ENCODE data around the gene RPTOR.
"Not testable (repeated sequence)": the region's sequence is repeated elsewhere in the genome, so short reads cannot be mapped to it uniquely, and the experiment has no call there.

The RPTOR gene

DNA sequence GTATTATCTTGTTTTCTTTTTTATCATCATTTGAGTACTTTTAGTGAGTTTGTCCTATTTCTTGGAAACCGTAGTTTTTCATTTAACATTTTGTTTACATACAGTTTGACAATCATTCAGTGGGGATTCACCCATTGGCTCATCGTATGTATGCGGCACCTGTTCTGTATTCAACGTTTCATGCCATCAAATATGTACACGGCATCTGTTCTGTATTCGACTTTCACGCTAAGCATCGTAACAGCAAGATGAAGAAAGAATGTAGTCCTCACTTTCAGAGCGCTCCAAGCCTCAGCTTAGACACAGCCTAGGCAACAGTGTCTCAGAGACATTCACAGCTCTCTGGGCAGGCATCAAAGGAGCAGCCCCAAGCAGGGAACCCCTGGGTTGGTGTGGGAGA is 269.9 kb downstream of the RPTOR start:
- H4K20me1 ChIP-seq (ENCODE audit: insufficient read depth, low read length): peaks cover 5% of the 10 kb centered on the region; the same call in 1 of the 2 replicates
- no peaks in the 10 kb centered on the region for H3K9me3 ChIP-seq (ENCODE audit: insufficient read depth, low read length, severe bottlenecking)
- H3K36me3 ChIP-seq (ENCODE audit: insufficient read depth, low read length): peaks cover 17% of the 10 kb centered on the region
- TF ChIP-seq, protein P1, sequence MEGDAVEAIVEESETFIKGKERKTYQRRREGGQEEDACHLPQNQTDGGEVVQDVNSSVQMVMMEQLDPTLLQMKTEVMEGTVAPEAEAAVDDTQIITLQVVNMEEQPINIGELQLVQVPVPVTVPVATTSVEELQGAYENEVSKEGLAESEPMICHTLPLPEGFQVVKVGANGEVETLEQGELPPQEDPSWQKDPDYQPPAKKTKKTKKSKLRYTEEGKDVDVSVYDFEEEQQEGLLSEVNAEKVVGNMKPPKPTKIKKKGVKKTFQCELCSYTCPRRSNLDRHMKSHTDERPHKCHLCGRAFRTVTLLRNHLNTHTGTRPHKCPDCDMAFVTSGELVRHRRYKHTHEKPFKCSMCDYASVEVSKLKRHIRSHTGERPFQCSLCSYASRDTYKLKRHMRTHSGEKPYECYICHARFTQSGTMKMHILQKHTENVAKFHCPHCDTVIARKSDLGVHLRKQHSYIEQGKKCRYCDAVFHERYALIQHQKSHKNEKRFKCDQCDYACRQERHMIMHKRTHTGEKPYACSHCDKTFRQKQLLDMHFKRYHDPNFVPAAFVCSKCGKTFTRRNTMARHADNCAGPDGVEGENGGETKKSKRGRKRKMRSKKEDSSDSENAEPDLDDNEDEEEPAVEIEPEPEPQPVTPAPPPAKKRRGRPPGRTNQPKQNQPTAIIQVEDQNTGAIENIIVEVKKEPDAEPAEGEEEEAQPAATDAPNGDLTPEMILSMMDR (IDR thresholded peaks at IDR 0.05; ENCODE audit: borderline replicate concordance, extremely low read depth, low read length, poor library complexity, severe bottlenecking): no peak
- no peak for TF ChIP-seq EZH2 (IDR thresholded peaks at IDR 0.05; ENCODE audit: borderline replicate concordance, low read depth, low read length, severe bottlenecking)
- ATAC-seq (ENCODE audit: insufficient read depth, low read depth) (no peak), DNase-seq (no peak)
- no peaks in the 10 kb centered on the region for H3K4me1 ChIP-seq (ENCODE audit: insufficient read depth, low read length)
- H3K27ac ChIP-seq (ENCODE audit: low read length): 0 out of 2 replicates have a peak overlapping the region, but pooled peaks have one; percentile 37
- H3K79me2 ChIP-seq (ENCODE audit: insufficient read depth, low read length): no peaks in the 10 kb centered on the region
- no peak overlapping the region for H3K9ac ChIP-seq (ENCODE audit: low read depth, low read length)
- H3K27me3 ChIP-seq (ENCODE audit: insufficient read depth, low read length, poor library complexity): no peaks in the 10 kb centered on the region
- H3K4me2 ChIP-seq (ENCODE audit: insufficient read depth, low read length): no peak overlapping the region
- H2AFZ ChIP-seq (ENCODE audit: low read depth, low read length): no peak overlapping the region
- H3K4me3 ChIP-seq (ENCODE audit: low read depth in 1 of 2, low read length in 2 of 2): no peak overlapping the region

- no peaks in the 10 kb centered on the region for H3K27me3 ChIP-seq (ENCODE audit: insufficient read depth, low read length, poor library complexity)
- no peak overlapping the region for H3K4me2 ChIP-seq (ENCODE audit: insufficient read depth, low read length)
- no peak overlapping the region for H2AFZ ChIP-seq (ENCODE audit: low read depth, low read length)
- ATAC-seq (ENCODE audit: insufficient read depth, low read depth) (no peak), DNase-seq (no peak)
- no peak overlapping the region for H3K4me3 ChIP-seq (ENCODE audit: low read depth in 1 of 2, low read length in 2 of 2)
- no peaks in the 10 kb centered on the region for H3K79me2 ChIP-seq (ENCODE audit: insufficient read depth, low read length)
- H3K36me3 ChIP-seq (ENCODE audit: insufficient read depth, low read length): peaks cover 17% of the 10 kb centered on the region
- H3K9me3 ChIP-seq (ENCODE audit: insufficient read depth, low read length, severe bottlenecking): no peaks in the 10 kb centered on the region
- H4K20me1 ChIP-seq (ENCODE audit: insufficient read depth, low read length): peaks cover 8% of the 10 kb centered on the region; the same call in 1 of the 2 replicates
- TF ChIP-seq, protein P1 (IDR thresholded peaks at IDR 0.05; ENCODE audit: borderline replicate concordance, extremely low read depth, low read length, poor library complexity, severe bottlenecking): no peak
- TF ChIP-seq EZH2 (IDR thresholded peaks at IDR 0.05; ENCODE audit: borderline replicate concordance, low read depth, low read length, severe bottlenecking): no peak
- H3K27ac ChIP-seq (ENCODE audit: low read length): peak overlapping the region; percentile 8; the same call in 1 of the 2 replicates
- no peak overlapping the region for H3K9ac ChIP-seq (ENCODE audit: low read depth, low read length)
- no peaks in the 10 kb centered on the region for H3K4me1 ChIP-seq (ENCODE audit: insufficient read depth, low read length)
These were observed 270.6 kb downstream of the RPTOR start for GRCh38 chr17:80815151-80815681.

GRCh38 chr17:80815718-80816117 is 271.1 kb downstream of the RPTOR start:
- H2AFZ ChIP-seq (ENCODE audit: low read depth, low read length); H3K4me2 ChIP-seq (ENCODE audit: insufficient read depth, low read length); H3K9me3 ChIP-seq (ENCODE audit: insufficient read depth, low read length, severe bottlenecking); H3K27me3 ChIP-seq (ENCODE audit: insufficient read depth, low read length, poor library complexity); H4K20me1 ChIP-seq (ENCODE audit: insufficient read depth, low read length); ATAC-seq (ENCODE audit: insufficient read depth, low read depth); DNase-seq; H3K27ac ChIP-seq (ENCODE audit: low read length); H3K4me1 ChIP-seq (ENCODE audit: insufficient read depth, low read length); H3K9ac ChIP-seq (ENCODE audit: low read depth, low read length); H3K79me2 ChIP-seq (ENCODE audit: insufficient read depth, low read length); H3K4me3 ChIP-seq (ENCODE audit: low read depth in 1 of 2, low read length in 2 of 2): not testable (repeated sequence)
- peaks cover 17% of the 10 kb centered on the region for H3K36me3 ChIP-seq (ENCODE audit: insufficient read depth, low read length)

GRCh38 chr17:80816241-80817103 is 271.8 kb downstream of the RPTOR start:
- Histone ChIP-seq H3K9ac (ENCODE audit: low read depth, low read length) (no peak overlapping the region), H3K27me3 (ENCODE audit: insufficient read depth, low read length, poor library complexity) (no peaks in the 10 kb centered on the region), H3K9me3 (ENCODE audit: insufficient read depth, low read length, severe bottlenecking) (no peaks in the 10 kb centered on the region), H3K36me3 (ENCODE audit: insufficient read depth, low read length) (peaks cover 19% of the 10 kb centered on the region), H3K27ac (ENCODE audit: low read length) (0 out of 2 replicates have a peak overlapping the region, but pooled peaks have one; percentile 23), H3K4me2 (ENCODE audit: insufficient read depth, low read length) (no peak overlapping the region), H2AFZ (ENCODE audit: low read depth, low read length) (no peak overlapping the region), H3K4me1 (ENCODE audit: insufficient read depth, low read length) (no peaks in the 10 kb centered on the region), H4K20me1 (ENCODE audit: insufficient read depth, low read length) (peaks cover 8% of the 10 kb centered on the region; the same call in 1 of the 2 replicates), H3K79me2 (ENCODE audit: insufficient read depth, low read length) (no peaks in the 10 kb centered on the region), H3K4me3 (ENCODE audit: low read depth in 1 of 2, low read length in 2 of 2) (no peak overlapping the region)
- TF ChIP-seq, protein P1 (IDR thresholded peaks at IDR 0.05; ENCODE audit: borderline replicate concordance, extremely low read depth, low read length, poor library complexity, severe bottlenecking): no peak
- TF ChIP-seq EZH2 (IDR thresholded peaks at IDR 0.05; ENCODE audit: borderline replicate concordance, low read depth, low read length, severe bottlenecking): no peak
- ATAC-seq (ENCODE audit: insufficient read depth, low read depth) (no peak), DNase-seq (no peak)
